Non-pigmented ciliary epithelial cell (primary cell): ENCODE results near the gene MAPKAPK5.
"Not testable (repeated sequence)": the region's sequence is repeated elsewhere in the genome, so short reads cannot be mapped to it uniquely, and the experiment has no call there.

ENCODE experiments used
- DNase-seq: peaks from one replicate; pipeline ENCODE4 v3.0.0-alpha.2; 2010; ENCODE audit warnings: low read depth

MAPKAPK5 gene

DNA sequence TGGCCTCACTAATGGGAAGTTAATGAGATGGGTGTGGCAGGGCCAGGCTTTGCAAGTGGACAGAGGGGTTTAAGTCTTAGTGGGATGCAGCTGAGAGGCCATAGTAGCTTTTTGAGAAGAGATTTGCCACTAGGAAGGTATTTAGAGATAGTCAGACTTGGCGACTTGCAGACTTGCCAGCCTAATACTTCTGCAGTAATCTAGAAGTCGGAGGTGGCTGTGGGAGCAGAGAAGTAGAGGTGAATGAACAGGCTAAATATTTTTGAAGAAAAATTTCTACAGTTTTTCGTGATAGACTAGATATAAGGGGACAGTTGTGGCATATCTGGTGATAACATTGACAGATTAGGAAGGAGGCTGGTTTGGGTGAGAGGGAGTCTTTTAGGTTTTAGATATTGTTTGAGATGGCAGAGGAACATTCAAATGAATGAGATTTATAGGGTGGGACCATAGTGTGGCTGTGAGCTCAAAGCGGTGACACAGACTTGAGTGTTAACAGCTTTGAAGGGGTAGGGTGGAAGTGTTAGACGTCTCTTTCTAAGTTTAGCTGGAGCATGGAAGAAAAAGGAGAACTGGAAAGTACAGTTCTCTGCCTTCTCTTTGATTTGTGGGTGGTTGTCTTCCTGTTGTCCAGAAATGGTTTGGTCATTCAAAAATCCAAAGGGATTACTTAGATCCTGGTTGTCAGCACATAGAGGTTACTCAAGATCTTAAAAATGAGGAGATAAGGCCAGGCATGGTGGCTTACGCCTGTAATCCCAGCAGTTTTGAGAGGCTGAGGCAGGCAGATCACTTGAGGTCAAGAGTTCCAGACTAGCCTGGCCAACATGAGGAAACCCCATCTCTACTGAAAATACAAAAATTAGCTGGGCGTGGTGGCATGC lies 44.9 kb downstream of the MAPKAPK5 start:
- no peak for DNase-seq

DNA sequence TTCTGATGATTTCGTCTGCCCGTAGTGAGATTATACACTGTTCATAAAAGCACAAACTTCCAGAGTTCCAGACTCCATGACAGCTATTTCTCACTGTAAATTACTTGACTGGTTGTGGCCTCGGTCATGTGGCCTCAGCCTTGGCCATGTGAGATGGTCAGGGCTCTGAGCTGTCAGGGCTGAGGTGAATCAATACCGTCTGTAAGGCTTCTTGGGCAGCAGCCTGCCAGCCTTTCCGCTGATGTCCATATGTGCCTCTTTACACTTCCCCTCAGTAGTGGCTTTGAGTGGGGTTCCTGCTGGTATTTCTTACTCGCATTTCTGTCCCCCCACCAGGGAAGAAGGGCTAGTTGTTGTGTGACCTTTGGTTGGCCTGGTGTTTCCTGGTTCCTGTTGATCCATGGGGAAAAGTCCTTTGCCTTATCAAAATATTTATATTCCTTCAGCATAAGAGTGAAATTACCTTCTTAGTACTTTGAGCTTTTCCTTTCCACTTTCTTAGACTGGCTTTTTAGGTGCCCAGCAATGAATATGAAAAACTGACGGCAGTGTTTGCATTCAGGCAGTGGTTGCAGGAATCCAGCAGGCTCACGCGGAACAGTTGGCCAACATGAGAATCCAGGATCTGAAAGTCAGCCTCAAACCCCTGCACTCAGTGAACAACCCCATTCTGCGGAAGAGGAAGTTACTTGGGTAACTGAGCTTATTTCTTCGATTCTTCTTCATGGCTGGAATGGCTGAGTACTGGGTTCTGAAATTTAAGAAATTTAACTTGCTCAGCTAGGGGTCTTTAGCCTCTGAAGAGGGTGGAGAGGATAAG lies 46.1 kb downstream of the MAPKAPK5 start:
- no peak for DNase-seq

- DNase-seq, result no peak
These were observed 51.3 kb downstream of the MAPKAPK5 start for GRCh38 chr12:111893287-111893686.

DNA sequence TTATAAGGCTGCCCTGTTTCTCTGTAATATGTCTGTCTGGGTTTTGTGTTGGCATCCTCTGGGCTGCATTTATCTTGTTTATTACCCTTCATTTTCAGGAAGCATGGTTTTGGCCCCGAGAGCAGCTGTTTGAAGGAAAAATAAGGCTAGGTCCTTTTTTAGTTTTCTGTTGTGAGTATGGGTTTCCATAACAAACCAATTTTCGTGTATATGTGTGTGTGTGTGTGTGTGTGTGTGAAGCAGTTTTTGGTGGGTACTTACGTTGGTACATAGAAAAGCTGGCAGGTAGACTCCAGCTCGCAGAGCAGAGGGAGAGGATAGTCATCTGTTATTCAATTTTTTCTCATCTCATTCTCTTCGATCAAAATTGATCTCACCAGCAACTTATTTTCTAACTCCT lies 52.5 kb downstream of the MAPKAPK5 start:
- no peak for DNase-seq

DNA sequence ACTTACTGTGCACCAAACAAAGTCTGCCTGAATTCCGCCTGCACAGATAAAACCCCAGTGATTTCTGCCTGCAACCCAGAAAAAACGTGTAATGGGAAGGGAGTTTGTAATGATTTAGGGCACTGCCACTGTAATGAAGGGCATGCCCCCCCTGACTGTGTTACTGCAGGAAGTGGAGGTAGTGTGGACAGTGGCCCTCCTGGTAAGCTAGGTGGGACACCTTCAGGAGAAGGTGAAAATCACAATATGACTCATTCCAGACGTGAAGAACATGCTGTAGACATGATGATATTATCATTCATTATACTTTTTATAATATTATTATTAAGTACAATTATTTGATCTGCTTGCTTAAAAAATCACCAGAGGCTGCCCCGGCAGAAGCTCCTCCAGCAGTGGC lies 59.2 kb downstream of the MAPKAPK5 start:
- DNase-seq, result no peak

DNA sequence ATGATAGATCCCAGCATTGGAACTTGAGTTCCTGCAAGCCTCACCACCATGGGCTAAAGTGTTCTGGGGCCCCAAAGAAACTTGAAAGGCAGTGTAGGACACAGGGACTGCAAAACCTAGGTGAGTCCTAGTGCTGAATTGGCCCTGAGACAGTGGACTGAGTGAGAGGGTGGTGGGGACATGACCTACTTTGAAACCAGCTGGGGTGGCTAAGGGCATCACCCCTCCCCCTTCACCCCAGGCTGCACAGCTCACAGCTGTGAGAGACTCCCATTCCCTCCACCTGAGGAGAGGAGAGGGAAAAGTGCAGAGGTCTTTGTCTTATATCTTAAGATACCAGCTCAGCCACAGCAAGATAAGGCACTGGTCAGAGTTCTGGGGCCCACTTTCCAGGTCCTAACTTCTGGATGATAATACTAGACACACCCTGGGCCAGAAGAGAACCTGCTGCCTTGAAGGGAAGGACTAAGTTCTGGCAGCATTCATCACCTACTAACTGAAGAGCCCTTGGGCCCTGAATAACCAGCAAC lies 62.5 kb downstream of the MAPKAPK5 start:
- no peak for DNase-seq

DNA sequence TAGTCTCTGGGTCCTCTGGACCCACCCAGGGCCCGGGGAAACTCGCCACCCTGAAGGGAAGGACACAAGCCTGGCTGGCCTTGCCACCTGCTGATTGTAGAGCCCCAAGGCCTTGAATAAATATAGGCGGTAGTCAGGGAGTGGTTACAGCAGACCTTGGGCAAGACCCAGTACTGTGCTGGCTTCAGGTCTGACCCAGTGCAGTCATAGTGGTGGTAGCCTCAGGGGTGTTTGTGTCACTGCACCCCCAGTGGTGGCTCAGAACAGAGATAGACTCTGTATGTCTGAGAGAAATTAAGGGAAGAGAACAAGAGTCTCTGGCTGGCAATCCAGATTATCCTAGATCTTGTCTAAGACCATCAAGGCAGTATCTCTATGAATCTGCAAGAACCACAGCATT lies 63.5 kb downstream of the MAPKAPK5 start:
- DNase-seq, result no peak

DNA sequence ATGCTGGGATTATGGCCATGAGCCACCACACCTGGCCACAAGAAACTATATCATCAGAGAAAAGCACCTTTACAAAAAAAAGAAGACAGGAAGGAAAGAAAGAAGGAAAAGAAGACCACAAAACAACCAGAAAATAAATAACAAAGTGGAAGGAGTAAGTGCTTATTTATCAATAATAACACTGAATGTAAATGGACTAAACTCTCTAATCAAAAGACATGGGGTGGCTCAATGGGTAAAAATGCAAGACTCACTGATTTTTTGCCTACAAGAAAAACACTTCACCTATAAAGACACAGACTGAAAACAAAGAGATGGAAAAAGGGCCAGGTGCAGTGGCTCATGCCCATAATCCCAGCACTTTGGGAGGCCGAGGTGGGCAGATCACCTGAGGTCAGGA lies 65.7 kb downstream of the MAPKAPK5 start:
- DNase-seq, result no peak

DNA sequence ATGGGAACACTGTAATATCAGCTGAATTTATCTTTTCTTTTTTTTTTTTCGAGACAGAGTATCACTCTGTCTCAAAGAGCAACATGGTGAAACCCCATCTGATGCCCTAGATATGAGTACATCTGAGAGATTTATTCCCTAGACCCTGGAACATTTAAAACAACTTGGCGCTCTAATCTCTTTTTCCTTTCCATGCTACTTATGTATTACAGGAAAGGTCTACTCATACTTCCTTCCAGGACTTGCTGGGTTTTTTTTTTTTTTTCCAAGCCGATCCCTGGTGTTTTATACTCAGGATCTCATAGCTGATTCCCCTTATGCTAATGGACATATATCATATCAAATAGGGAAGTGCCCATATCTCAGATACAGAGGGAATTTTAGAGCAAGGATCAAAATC lies 83.1 kb downstream of the MAPKAPK5 start:
- no peak for DNase-seq

DNA sequence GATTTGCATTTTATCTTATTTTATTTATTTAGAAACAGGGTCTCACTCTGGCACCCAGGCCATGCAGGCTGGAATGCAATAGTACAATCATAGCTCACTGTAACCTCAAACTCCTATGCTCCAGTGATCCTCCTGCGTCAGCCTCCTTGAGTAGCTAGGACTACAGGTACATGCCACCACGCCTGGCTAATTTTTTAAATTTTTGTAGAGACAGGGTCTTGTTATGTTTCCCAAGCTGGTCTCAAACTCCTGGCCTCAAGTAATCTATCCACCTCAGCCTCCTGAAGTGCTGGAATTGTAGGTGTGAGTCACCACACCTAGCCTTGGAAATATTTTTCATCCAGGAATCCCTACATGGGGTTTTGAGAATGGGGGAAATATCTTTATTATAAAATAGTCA lies 84.6 kb downstream of the MAPKAPK5 start:
- DNase-seq, result no peak

GRCh38 chr12:111927346-111927745 lies 85.3 kb downstream of the MAPKAPK5 start:
- DNase-seq, result no peak

GRCh38 chr12:111932241-111932640 lies 90.2 kb downstream of the MAPKAPK5 start:
- DNase-seq, result no peak

GRCh38 chr12:111936869-111937268 lies 94.8 kb downstream of the MAPKAPK5 start:
- no peak for DNase-seq

- DNase-seq, result no peak
These were observed 95.4 kb downstream of the MAPKAPK5 start for GRCh38 chr12:111937429-111937828.

- peak; percentile 60 for DNase-seq
These were observed 100.5 kb downstream of the MAPKAPK5 start for GRCh38 chr12:111942557-111942956.

DNA sequence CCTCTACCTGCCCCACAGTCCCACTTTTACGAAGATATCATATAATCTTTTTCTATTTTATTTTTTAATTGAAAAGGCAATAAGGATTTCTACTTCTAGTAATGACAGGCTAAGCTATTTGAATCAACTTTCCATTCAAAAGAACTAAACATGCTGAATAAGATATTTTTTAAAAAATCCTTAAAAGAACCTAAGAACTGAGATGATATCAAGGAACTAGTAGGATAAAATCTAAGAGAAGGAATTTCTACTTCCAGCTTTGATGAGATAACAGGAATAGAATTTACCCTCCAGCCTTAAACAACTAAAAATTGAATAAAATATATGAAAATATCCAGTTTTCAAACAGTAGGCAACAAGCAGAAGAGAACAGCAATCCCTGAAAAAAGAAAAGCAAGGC lies 101.9 kb downstream of the MAPKAPK5 start:
- no peak for DNase-seq

DNA sequence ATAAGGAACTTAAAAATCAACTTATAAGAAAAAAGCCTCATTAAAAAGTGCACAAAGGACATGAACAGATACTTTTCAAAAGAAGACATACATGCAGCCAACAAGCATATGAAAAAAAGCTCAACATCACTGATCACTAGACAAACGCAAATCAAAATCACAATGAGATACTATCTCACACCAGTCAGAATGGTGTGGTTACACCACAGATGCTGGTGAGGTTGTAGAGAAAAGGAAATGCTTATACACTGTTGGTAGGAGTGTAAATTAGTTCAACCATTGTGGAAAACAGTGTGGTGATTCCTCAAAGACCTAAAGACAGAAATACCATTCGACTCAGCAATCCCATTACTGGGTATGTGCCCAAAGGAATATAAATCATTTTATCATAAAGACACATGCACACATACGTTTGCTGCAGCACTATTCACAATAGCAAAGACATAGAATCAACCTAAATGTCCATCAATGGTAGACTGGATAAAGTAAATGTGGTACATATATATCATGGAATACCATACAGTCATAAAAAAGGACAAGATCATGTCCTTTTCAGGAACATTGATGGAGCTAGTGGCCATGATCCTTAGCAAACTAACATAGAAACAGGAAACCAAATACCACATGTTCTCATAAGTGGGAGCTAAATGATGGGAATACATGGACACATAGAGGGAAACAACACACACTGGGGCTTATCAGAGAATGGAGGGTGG lies 109.1 kb downstream of the MAPKAPK5 start:
- DNase-seq, result not testable (repeated sequence)
